OCI-LY7 (cell line): Measurements from ENCODE around the gene RAPGEF4.

Experiments used
- EZH2phosphoT487 ChIP-seq: fragments of 200-600 bp; sonication (generic); IDR thresholded peaks from 2 replicates; pipeline ENCODE4 v1.6.1; 2018; ENCODE audit warnings: low read depth, borderline replicate concordance, mild to moderate bottlenecking, mixed run types, antibody characterized with exemption, low read length, moderate library complexity, mixed read lengths
- TF ChIP-seq, protein P1 (sequence below): fragments of 200-600 bp; sonication (generic); conservative IDR thresholded peaks from 2 replicates; pipeline ENCODE4 v1.5.1; 2014; ENCODE audit warnings: mild to moderate bottlenecking, antibody characterized with exemption, low read length, moderate library complexity, mixed read lengths

DNA sequence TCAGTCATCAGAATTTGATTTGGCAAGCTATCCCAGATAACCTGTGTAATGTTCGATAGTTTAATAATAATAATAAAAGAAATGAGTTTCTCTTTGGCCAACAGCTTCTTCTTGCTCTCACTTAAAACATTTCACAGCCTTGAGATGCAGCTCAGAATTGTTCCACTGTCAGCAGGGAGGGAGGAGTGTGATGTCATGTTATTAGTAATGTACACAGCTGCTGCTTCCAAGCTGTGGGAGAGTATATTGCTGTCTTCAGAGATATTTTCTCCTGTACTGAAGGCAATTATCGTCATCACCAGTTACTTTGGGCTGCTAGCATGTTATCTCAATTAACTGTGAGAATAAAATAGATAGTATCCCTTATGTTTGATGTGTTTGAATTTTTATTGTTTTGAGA, 193.1 kb downstream of the RAPGEF4 start:
- TF ChIP-seq, protein P1, sequence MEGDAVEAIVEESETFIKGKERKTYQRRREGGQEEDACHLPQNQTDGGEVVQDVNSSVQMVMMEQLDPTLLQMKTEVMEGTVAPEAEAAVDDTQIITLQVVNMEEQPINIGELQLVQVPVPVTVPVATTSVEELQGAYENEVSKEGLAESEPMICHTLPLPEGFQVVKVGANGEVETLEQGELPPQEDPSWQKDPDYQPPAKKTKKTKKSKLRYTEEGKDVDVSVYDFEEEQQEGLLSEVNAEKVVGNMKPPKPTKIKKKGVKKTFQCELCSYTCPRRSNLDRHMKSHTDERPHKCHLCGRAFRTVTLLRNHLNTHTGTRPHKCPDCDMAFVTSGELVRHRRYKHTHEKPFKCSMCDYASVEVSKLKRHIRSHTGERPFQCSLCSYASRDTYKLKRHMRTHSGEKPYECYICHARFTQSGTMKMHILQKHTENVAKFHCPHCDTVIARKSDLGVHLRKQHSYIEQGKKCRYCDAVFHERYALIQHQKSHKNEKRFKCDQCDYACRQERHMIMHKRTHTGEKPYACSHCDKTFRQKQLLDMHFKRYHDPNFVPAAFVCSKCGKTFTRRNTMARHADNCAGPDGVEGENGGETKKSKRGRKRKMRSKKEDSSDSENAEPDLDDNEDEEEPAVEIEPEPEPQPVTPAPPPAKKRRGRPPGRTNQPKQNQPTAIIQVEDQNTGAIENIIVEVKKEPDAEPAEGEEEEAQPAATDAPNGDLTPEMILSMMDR = no peak
- no peak for TF ChIP-seq EZH2phosphoT487
